ENCODE data around the gene CSNK2A3. TPM values are rescaled to one million over a fixed set of nuclear protein-coding genes. Genes with fewer than 3 reads are reported as not detected.

Gene CSNK2A3
- total and polyA plus RNA-seq, 9 of the 15 experiments (the other 6 are each of a cell fraction or from before 2014, with no cell fraction given) = 0.33 to 6.1 (median 1.8) TPM

GRCh38 chr11:11387207-11387606 is 34.2 kb upstream of the CSNK2A3 start:
- no TSS peak for BruUV-seq (replicated peaks)
- DNase-seq (ENCODE audit: extremely low read depth in 1 of 4, low spot score in 3 of 4) = no peak
- H3K9me1 ChIP-seq (ENCODE audit: control insufficient read depth, insufficient read depth, low read length) = no peaks in the 10 kb centered on the region
- H3K9ac ChIP-seq (ENCODE audit: insufficient read depth in 1 of 2, low read depth in 2 of 2, low read length in 2 of 2) = no peak overlapping the region
- H3K9me3 ChIP-seq (replicated peaks; ENCODE audit: control insufficient read depth, insufficient read depth, low read depth, low read length) = no peaks in the 10 kb centered on the region
- FAIRE-seq = no peak
- H3K4me3 ChIP-seq = no peak overlapping the region
- H3K27ac ChIP-seq (ENCODE audit: extremely low read depth, low read depth, low read length) = no peak overlapping the region
- ATAC-seq = no peak
- 0 out of 2 replicates have a peak, but pooled peaks cover 5% of the 10 kb centered on the region for H4K20me1 ChIP-seq (replicated peaks; ENCODE audit: control insufficient read depth, insufficient read depth, low read length)
- H3K27me3 ChIP-seq (ENCODE audit: control insufficient read depth in 2 of 2, insufficient read depth in 2 of 2, low read length in 2 of 2) = peaks cover 0 to 4% of the 10 kb centered on the region in 2 experiments; a peak in 1 of 5 replicates
- no peak overlapping the region for H2AFZ ChIP-seq (ENCODE audit: low read depth, low read length)
- CTCF ChIA-PET (ENCODE audit: low intra/inter-chr PET ratio) = no interaction called here
- no peaks in the 10 kb centered on the region for H3K4me1 ChIP-seq (replicated peaks in 1 of 2; ENCODE audit: control insufficient read depth in 2 of 2, insufficient read depth in 2 of 2, low read length in 2 of 2)
- TF ChIP-seq ZBTB17 (CRISPR knock-in tag; IDR thresholded peaks at IDR 0.05) = no peak
- TF ChIP-seq C11orf30 (IDR thresholded peaks at IDR 0.05; ENCODE audit: low read depth) = no peak
- no peak for TF ChIP-seq ZMIZ1 (IDR thresholded peaks at IDR 0.05; ENCODE audit: low read depth in 2 of 2, low read length in 2 of 2)
- no peak for TF ChIP-seq GABPB1 (CRISPR knock-in tag; IDR thresholded peaks at IDR 0.05)
- no peak for TF ChIP-seq NRF1 (conservative IDR thresholded peaks at IDR 0.05 in 1 of 2, IDR thresholded peaks at IDR 0.05 in 1 of 2)
- TF ChIP-seq HNRNPK (IDR thresholded peaks at IDR 0.05; ENCODE audit: low read depth, low read length, poor library complexity, severe bottlenecking) = no peak
- TF ChIP-seq NCOA1 (IDR thresholded peaks at IDR 0.05; ENCODE audit: low read depth) = no peak
- TF ChIP-seq FOXA3 (CRISPR knock-in tag; conservative IDR thresholded peaks at IDR 0.05 in 1 of 2, IDR thresholded peaks at IDR 0.05 in 1 of 2) = no peak
- no peak for TF ChIP-seq ZFP1 (CRISPR knock-in tag; IDR thresholded peaks at IDR 0.05)
- no peak for TF ChIP-seq POLR2AphosphoS2 (IDR thresholded peaks at IDR 0.05; ENCODE audit: low read length)
- no peak for TF ChIP-seq FOXK1 (CRISPR knock-in tag; IDR thresholded peaks at IDR 0.05; ENCODE audit: borderline replicate concordance)
- TF ChIP-seq ETV1 (tag; conservative IDR thresholded peaks at IDR 0.05; ENCODE audit: low read depth) = no peak
- no peak for TF ChIP-seq ZNF699 (CRISPR knock-in tag; IDR thresholded peaks at IDR 0.05; ENCODE audit: insufficient replicate concordance)
- no peak for TF ChIP-seq ZFP36 (IDR thresholded peaks at IDR 0.05; ENCODE audit: low read depth, low read length, partially characterized antibody)
- no peak for TF ChIP-seq HNRNPUL1 (IDR thresholded peaks at IDR 0.05; ENCODE audit: low read length)
- no peak for TF ChIP-seq BCL6 (CRISPR knock-in tag; IDR thresholded peaks at IDR 0.05)
- TF ChIP-seq BRD4 (IDR thresholded peaks at IDR 0.05) = no peak
- no peak for TF ChIP-seq ZNF175 (CRISPR knock-in tag; IDR thresholded peaks at IDR 0.05; ENCODE audit: low read depth)
- in situ Hi-C loops (cut with MboI) (no loop called here), intact Hi-C loops (cut with micrococcal nuclease) (no loop called here)
- H3K36me3 ChIP-seq (ENCODE audit: control insufficient read depth, insufficient read depth, low read length) = no peaks in the 10 kb centered on the region
- WGBS (ENCODE audit: insufficient coverage, low coverage, missing lambda C conversion rate) = 0% methylated on average over 1 of the region's 4 CpGs
- no peak overlapping the region for H3K4me2 ChIP-seq (ENCODE audit: insufficient read depth, low read length)
- no peaks in the 10 kb centered on the region for H3K79me2 ChIP-seq (ENCODE audit: control insufficient read depth, insufficient read depth, low read length)
- POLR2A ChIA-PET = interaction anchor here (0.7 to 1.3 kb wide), 3 partner anchors 10 to 589 kb away, joined by 3 read pairs; no protein-coding TSS in a partner anchor

Measured in K562 (cell line).